ENCODE data around the gene PYURF. TPM values are rescaled to one million over a fixed set of nuclear protein-coding genes. Genes with fewer than 3 reads are reported as not detected.

Gene PYURF, protein sequence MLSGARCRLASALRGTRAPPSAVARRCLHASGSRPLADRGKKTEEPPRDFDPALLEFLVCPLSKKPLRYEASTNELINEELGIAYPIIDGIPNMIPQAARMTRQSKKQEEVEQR
- total RNA-seq (63.0 TPM), polyA plus RNA-seq (ENCODE audit: insufficient read depth, low read depth, low replicate concordance) (105 TPM)
- long read RNA-seq, donor 1, transcript PYURF-201 (2 exons, 1,361 nt): major isoform, 59 of 59 reads
- long read RNA-seq, donor 1, partial matches to known transcripts: 0 of 59 reads
- long read RNA-seq, donor 1, other reads (novel, unspliced or antisense): 0 of 59 reads
- long read RNA-seq, donor 2, transcript PYURF-201 (2 exons, 1,361 nt): major isoform, 82 of 82 reads
- long read RNA-seq, donor 2, partial matches to known transcripts: 0 of 82 reads
- long read RNA-seq, donor 2, other reads (novel, unspliced or antisense): 0 of 82 reads
- long read RNA-seq, donor 3, transcript PYURF-201 (2 exons, 1,361 nt): major isoform, 77 of 77 reads
- long read RNA-seq, donor 3, partial matches to known transcripts: 0 of 77 reads
- long read RNA-seq, donor 3, other reads (novel, unspliced or antisense): 0 of 77 reads
- long read RNA-seq, donor 4, transcript PYURF-201 (2 exons, 1,361 nt): major isoform, 64 of 64 reads
- long read RNA-seq, donor 4, partial matches to known transcripts: 0 of 64 reads
- long read RNA-seq, donor 4, other reads (novel, unspliced or antisense): 0 of 64 reads
- long read RNA-seq, donor 5, partial matches to known transcripts: 0 of 1 reads
- long read RNA-seq, donor 5, other reads (novel, unspliced or antisense): 0 of 1 reads
- long read RNA-seq, donor 6, transcript PYURF-201 (2 exons, 1,361 nt): major isoform, 116 of 116 reads
- long read RNA-seq, donor 6, partial matches to known transcripts: 0 of 116 reads
- long read RNA-seq, donor 6, other reads (novel, unspliced or antisense): 0 of 116 reads
- long read RNA-seq, donor 7, transcript PYURF-201 (2 exons, 1,361 nt): major isoform, 119 of 122 reads
- long read RNA-seq, donor 7, partial matches to known transcripts: 2 of 122 reads
- long read RNA-seq, donor 7, other reads (novel, unspliced or antisense): 1 of 122 reads
- long read RNA-seq, donor 8, transcript PYURF-201 (2 exons, 1,361 nt): major isoform, 76 of 76 reads
- long read RNA-seq, donor 8, partial matches to known transcripts: 0 of 76 reads
- long read RNA-seq, donor 8, other reads (novel, unspliced or antisense): 0 of 76 reads
- long read RNA-seq, donor 9, transcript PYURF-201 (2 exons, 1,361 nt): major isoform, 36 of 36 reads
- long read RNA-seq, donor 9, partial matches to known transcripts: 0 of 36 reads
- long read RNA-seq, donor 9, other reads (novel, unspliced or antisense): 0 of 36 reads
- long read RNA-seq, donor 10, transcript PYURF-201 (2 exons, 1,361 nt): major isoform, 68 of 68 reads
- long read RNA-seq, donor 10, partial matches to known transcripts: 0 of 68 reads
- long read RNA-seq, donor 10, other reads (novel, unspliced or antisense): 0 of 68 reads

DNA sequence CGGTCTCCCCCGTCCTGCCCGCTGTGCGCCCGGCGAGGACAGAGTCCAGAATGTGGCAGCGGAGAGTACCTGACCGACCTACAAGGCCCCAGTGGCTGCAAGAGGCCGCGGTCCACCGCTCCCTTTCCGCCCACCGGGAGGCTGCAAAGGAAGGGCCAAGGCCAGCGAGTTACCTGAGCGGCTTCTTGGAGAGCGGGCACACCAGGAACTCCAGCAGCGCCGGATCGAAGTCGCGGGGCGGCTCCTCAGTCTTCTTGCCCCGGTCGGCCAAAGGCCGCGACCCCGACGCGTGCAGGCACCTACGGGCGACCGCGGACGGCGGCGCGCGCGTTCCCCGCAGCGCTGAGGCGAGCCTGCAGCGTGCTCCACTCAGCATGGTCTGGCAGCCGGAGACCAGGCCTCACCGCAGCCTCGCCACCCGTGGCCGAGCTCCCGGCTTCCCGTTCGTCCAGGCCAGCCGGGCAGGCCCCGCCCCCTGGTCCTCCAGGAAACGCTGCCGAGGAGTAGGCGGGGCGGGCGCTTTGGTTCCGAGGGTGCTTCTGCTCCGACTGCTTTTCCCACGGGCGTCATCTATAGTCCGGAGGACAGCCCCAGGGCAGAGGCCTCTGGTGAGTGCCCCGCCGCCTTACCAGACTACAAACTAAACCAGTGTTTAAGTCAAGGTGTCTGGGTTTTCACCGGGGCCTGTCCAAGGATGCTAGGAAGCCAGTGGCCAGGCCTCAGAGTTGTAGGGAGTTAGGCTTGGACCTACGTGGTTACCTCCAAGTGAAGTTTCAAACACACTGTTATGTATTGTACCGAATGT is at the start of gene PYURF:
PYURF (minus strand) TSS at position 452 of the 805 bp plus-strand sequence; CDS start at position 376, 76 bp downstream.
- H3K4me1 ChIP-seq (ENCODE audit: control insufficient read depth in 2 of 3, insufficient read depth in 2 of 3, low read depth in 1 of 3, low read length in 3 of 3): peaks cover 3 to 7% (median 7%) of the 10 kb centered on the region in 3 donors
- peaks cover 0 to 15% (median 3%) of the 10 kb centered on the region in 3 donors for H3K36me3 ChIP-seq (ENCODE audit: control insufficient read depth in 2 of 3, insufficient read depth in 3 of 3, low read length in 3 of 3)
- DNase-seq (peak; percentile 94 to 98 (median 96)), FAIRE-seq (no peak)
- no peaks in the 10 kb centered on the region for H3K9me3 ChIP-seq (ENCODE audit: control insufficient read depth in 2 of 3, insufficient read depth in 1 of 3, low read length in 3 of 3)
- intact Hi-C loops (cut with DNase I): no loop called here
- H3K27ac ChIP-seq (ENCODE audit: low read depth in 2 of 2, low read length in 2 of 2): peak within 1 kb of the TSS; percentile 85 to 88
- peak within 1 kb of the TSS; percentile 78 to 91 (median 83) for H3K9ac ChIP-seq (ENCODE audit: low read length in 3 of 3)
- TF ChIP-seq, protein P1, sequence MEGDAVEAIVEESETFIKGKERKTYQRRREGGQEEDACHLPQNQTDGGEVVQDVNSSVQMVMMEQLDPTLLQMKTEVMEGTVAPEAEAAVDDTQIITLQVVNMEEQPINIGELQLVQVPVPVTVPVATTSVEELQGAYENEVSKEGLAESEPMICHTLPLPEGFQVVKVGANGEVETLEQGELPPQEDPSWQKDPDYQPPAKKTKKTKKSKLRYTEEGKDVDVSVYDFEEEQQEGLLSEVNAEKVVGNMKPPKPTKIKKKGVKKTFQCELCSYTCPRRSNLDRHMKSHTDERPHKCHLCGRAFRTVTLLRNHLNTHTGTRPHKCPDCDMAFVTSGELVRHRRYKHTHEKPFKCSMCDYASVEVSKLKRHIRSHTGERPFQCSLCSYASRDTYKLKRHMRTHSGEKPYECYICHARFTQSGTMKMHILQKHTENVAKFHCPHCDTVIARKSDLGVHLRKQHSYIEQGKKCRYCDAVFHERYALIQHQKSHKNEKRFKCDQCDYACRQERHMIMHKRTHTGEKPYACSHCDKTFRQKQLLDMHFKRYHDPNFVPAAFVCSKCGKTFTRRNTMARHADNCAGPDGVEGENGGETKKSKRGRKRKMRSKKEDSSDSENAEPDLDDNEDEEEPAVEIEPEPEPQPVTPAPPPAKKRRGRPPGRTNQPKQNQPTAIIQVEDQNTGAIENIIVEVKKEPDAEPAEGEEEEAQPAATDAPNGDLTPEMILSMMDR (IDR thresholded peaks at IDR 0.05; ENCODE audit: borderline replicate concordance, extremely low read depth, insufficient read depth): no peak
- H3K4me3 ChIP-seq (ENCODE audit: low read length in 3 of 3): peak within 1 kb of the TSS; percentile 73 to 88 (median 83)
- H3K27me3 ChIP-seq (ENCODE audit: control insufficient read depth, insufficient read depth, low read length): no peaks in the 10 kb centered on the region

DNA sequence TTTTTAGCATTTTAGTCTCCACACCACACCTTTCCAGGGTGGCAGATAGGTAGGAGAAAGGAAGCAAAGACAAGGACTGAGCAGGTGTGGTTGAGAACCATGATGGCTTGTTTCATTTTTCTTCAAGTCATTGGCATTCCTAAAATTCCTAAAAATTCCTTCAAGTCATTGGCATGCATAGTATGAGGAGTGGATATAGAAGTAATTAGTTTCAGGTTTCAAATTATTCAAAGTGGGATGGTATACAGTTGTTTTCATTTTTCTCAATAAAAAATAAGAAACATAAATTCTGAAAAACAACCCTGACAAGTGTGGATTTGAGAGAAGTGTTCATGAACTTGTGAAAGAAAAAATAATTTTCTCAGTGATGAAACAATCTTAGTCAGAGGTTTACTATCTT is 46.4 kb upstream of the PYURF start:
- no peak for FAIRE-seq
- no peaks in the 10 kb centered on the region for H3K36me3 ChIP-seq (ENCODE audit: control insufficient read depth in 2 of 3, insufficient read depth in 3 of 3, low read length in 3 of 3)
- no peak overlapping the region for H3K4me3 ChIP-seq (ENCODE audit: low read length in 3 of 3)
- H3K9ac ChIP-seq (ENCODE audit: low read length in 3 of 3): no peak overlapping the region
- H3K27ac ChIP-seq (ENCODE audit: low read depth in 2 of 2, low read length in 2 of 2): no peak overlapping the region
- H3K27me3 ChIP-seq (ENCODE audit: control insufficient read depth, insufficient read depth, low read length): no peaks in the 10 kb centered on the region
- no peaks in the 10 kb centered on the region for H3K9me3 ChIP-seq (ENCODE audit: control insufficient read depth in 2 of 3, insufficient read depth in 1 of 3, low read length in 3 of 3)
- TF ChIP-seq, protein P1 (IDR thresholded peaks at IDR 0.05; ENCODE audit: borderline replicate concordance, extremely low read depth, insufficient read depth): no peak
- DNase-seq: no peak
- intact Hi-C loops (cut with DNase I): no loop called here
- no peaks in the 10 kb centered on the region for H3K4me1 ChIP-seq (ENCODE audit: control insufficient read depth in 2 of 3, insufficient read depth in 2 of 3, low read depth in 1 of 3, low read length in 3 of 3)

DNA sequence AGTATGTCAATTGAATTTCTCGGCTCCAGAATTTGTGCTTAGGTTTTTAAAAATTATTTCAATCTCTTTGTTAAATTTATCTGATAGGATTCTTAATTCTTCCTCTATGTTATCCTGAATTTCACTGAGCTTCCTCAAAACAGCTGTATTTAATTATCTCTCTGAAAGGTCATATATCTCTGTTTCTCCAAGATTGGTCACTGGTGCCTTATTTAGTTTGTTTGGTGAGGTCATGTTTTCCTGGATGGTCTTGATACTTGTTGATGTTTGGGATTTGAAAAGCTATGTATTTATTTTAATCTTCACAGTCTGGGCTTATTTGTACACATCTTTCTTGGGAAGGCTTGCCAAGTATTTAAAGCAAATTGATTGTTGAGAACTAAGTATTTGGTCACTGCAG is 44.0 kb upstream of the PYURF start:
- DNase-seq (no peak), FAIRE-seq (no peak)
- Histone ChIP-seq H3K27ac (ENCODE audit: low read depth in 2 of 2, low read length in 2 of 2) (no peak overlapping the region), H3K4me1 (ENCODE audit: control insufficient read depth in 2 of 3, insufficient read depth in 2 of 3, low read depth in 1 of 3, low read length in 3 of 3) (no peaks in the 10 kb centered on the region), H3K4me3 (ENCODE audit: low read length in 3 of 3) (no peak overlapping the region), H3K27me3 (ENCODE audit: control insufficient read depth, insufficient read depth, low read length) (no peaks in the 10 kb centered on the region), H3K36me3 (ENCODE audit: control insufficient read depth in 2 of 3, insufficient read depth in 3 of 3, low read length in 3 of 3) (no peaks in the 10 kb centered on the region), H3K9me3 (ENCODE audit: control insufficient read depth in 2 of 3, insufficient read depth in 1 of 3, low read length in 3 of 3) (no peaks in the 10 kb centered on the region), H3K9ac (ENCODE audit: low read length in 3 of 3) (no peak overlapping the region)
- TF ChIP-seq, protein P1 (IDR thresholded peaks at IDR 0.05; ENCODE audit: borderline replicate concordance, extremely low read depth, insufficient read depth): no peak
- intact Hi-C loops (cut with DNase I): no loop called here

Measured in kidney (tissue), 22 donors.